ENCODE results near the gene PDGFB.

Gene PDGFB

GRCh38 chr22:39244496-39245129, at the start of gene PDGFB:
Gene PDGFB, minus strand, starts transcription at chr22:39244982. Its CDS starts 1,019 bp downstream, at chr22:39243963.
- DNase-seq = no peak

DNA sequence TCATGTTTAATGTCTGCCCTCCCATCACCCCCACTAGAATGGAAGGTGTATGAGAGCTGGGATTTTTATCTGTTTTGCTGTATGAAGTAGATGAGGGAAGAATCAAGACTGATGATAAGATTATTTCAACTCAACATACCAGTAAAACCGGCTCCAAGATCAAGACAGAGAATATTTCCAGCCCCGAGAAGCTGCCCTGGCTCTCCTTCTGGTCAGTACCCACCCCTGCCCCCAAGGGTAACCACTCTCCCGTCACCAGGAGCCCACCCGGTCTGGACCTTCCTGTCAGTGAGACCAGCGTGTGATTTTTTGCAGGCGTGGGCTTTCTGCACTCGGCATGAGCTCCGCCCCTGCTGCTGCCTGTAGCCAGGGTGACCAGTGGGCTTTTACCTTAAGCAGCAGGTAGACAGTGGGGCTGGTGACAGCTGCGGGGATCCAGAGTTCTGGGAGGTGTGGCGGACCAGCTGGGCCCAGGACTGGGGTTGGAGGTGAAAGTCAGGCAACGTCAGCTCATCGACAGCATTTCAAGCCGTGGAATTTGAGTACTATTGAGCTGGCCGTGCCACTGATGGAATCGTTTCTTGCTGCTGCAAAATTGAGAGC, 49.1 kb upstream of the PDGFB start:
- DNase-seq = no peak

GRCh38 chr22:39292561-39293074, 47.8 kb upstream of the PDGFB start:
- DNase-seq = peak; percentile 75

- DNase-seq = no peak
Observed at GRCh38 chr22:39292031-39292462, 47.3 kb upstream of the PDGFB start.

GRCh38 chr22:39291523-39291922, 46.7 kb upstream of the PDGFB start:
- DNase-seq = no peak

GRCh38 chr22:39290724-39291161, 46.0 kb upstream of the PDGFB start:
- no peak for DNase-seq

DNA sequence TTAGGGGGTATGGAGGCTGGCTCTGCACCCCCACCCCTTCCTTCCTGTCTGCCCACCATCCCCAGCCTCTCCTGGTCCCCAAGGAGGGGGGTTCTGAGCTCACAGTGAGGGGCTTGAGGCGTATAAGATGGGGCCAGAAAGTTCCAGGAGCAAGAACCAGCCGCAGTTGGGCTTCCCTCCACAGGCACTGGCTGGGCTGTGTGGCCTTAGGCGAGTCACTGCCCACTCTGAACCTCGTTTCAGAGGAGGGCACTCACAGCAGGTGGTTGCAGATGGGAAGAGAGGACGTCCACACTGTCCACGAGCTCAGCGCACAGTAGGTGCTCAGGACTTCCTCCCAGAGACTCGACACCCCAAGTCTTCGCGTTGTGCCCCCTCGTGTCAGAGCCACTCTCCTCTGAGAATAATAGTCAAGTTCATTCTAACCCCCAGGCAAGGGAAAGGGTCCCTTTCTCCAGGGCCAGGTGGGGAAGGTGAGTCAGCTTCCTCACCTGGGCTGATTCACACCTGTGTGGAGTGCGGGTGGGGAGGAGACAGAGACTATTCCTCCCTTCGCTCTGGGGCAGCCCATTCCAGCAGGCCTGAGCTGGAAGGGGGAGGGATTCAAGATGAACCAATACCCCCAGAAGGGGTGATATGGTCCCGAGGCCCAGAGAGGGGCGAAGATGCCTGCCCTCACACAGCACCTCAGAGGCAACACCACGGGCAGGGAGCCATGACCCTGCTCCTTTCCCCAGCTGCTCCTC, 45.4 kb upstream of the PDGFB start:
- DNase-seq = no peak

- no peak for DNase-seq
Observed at GRCh38 chr22:39289533-39289932, 44.8 kb upstream of the PDGFB start.

DNA sequence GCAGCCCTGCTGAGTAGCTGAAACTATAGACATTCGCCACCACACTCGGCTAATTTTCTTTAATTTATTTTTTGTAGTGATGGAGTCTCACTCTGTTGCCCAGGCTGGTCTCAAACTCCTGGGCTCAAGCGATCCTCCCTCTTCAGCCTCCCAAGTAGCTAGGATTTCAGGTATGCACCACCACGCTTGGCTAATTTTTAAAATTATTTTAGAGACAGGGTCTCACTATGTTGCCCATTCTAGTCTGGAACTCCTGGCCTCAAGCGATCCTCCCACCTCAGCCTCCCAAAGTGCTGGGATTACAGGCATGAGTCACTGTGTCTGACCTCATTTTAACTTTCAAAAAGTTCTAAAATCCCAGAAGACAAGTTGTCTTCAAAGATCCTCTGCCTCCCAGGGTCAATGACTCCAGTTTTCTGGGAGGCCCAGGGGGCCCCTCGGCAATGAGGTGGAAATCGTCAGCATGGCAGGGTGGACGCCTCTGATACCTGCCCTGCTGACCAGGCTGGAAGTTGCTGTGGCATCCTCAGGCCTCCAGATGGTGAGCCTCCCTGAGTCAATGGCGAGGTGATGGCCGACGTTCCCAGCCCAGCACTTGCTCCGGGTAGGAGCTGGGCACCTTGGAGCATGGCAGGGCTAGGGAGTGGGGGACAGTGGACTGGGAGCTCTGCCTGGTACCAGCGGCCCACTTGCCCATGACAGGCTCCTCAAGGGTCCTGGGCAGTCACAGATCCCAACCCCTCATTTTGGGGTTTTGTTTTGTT, 43.5 kb upstream of the PDGFB start:
- DNase-seq = no peak

GRCh38 chr22:39287076-39287725, 42.4 kb upstream of the PDGFB start:
- DNase-seq = peak; percentile 26

DNA sequence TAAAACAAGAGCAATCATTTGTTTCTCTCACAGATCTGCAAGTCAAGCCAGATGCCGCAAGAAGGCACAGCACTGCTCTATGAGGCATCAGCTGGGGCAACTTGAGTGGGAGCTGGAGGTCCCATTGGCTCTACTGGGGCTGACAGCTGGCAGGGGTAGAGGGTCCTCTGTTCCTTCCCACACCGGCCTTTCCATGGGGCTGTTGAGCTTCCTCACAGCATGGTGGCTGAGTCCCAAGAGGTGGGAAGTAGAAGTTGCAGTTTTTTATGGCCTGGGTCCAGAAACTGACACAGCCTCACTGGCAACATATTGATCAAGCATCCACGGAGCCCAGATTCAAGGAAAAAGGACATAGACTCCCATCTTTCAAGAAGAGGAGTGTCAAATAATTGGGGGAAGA, 40.2 kb upstream of the PDGFB start:
- no peak for DNase-seq

- no peak for DNase-seq
Observed at GRCh38 chr22:39284142-39284980, 39.6 kb upstream of the PDGFB start.

DNA sequence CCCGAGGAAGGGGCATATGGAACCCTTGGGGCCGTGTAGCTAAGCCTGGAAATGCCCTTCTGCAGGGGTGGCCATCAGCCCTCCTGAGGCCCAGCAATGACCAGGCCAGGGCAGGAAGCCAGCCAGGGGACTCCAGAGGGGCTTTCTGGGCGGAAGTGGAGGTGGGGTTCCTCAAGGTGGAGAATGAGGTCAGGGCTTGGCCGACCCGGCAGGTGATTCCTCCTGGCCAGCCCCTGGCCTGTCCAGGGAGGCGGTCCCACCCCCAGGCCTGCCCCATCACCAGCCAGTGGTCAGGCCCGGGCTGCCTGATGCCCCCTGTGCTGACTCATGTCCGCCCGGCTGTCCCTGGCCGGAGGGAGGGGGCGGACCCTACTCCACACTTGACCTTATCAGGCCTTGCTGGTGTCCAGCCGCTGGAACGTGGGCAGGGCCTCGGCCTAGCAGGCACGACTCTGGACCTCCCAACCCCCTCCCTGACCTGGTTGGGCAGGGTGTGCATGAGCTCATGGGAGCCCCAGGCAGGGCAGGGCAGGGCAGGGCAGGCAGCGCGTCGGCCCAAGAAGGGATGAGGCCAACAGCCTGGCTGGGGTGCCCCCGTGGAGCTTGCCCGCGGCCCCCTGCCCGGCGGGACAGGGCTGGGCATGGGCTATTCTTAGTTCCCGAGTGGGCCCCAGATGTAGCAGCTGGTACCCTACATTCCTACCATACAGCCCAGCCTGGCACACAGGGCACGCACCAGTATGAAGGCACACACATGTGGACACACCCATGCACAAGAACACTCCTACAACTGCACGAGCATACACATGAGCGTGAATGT, 38.8 kb upstream of the PDGFB start:
- no peak for DNase-seq

DNA sequence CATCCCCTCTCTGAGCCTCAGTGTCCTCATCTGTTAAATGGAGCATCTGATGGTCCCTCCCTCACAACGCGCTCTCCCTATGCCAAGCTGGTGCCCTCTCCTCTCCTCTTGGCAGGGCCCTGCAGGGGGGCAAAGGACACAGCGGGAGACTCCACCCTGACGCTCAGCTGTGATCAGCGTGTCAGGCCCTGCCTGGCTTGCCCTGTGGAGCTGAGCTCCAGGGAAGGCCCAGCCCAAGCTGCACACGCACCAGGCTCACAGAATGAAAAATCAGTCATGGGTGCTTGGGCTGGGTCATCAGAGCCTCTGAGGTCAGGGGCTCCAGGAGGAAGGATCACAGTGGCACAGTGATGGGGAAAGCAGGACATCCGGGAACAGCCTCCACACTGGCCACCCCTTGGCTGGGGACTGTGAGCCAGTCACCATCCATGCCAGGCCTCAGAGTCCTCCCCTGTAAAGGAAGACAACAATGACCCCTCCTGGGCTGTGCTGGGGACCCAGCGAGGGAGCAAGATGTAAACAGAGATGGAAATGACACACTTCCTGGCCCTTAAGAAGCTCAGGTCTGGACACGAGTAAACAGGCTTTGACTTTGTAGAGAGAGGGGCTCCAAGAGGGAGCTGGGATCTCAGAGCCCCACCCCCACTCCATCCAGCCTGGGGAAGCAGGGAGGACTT, 38.0 kb upstream of the PDGFB start:
- DNase-seq = no peak

DNA sequence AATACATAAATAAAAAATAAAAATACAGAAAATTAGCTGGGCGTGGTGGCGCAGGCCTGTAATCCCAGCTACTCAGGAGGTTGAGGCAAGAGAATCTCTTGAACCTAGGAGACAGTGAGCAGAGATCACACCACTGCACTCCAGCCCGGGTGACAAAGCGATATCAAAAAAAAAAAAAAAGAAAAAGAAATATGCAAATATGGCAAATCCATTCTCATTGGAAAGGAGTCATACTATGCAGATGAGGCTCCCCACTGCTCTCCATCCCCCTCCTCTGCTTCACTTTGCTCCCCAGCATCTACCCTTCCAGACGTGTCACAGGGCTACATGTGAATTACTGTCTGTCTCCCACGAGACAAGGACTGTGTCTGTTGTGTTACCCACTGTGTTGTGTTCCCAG, 36.3 kb upstream of the PDGFB start:
- DNase-seq = no peak

- no peak for DNase-seq
Observed at GRCh38 chr22:39280250-39280649, 35.5 kb upstream of the PDGFB start.

- DNase-seq = no peak
Observed at GRCh38 chr22:39279170-39279850, 34.5 kb upstream of the PDGFB start.

DNA sequence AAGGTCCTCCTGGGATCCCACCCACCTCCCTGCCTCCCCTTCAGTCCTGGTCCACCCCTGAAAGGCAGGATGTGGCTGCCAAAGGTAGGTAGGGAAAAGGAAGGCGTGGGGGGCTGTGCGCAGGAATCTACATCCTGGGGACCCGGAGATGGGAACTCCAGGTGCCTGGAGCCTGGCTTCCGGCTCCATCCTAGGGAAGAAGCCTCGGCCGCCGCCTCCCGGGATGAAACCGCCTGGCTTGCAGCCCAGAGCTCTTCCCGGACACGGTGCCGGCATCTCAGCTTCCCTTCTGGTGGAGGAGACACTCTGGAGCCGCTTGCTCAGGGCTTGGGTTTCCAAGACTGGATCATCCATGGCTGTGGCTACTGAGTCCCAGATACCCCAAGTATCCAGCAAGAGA, 33.3 kb upstream of the PDGFB start:
- DNase-seq = no peak

GRCh38 chr22:39277142-39277607, 32.4 kb upstream of the PDGFB start:
- peak; percentile 13 for DNase-seq
